Astrocyte (in vitro differentiated cells and primary cell): ENCODE measurements around the gene TM7SF2. TPM values are rescaled to one million over a fixed set of nuclear protein-coding genes. Genes with fewer than 3 reads are reported as not detected.

Experiments
- DNase-seq: peaks from one replicate; pipeline ENCODE4 v3.0.0-alpha.2; 2010; ENCODE audit warnings: low read depth
- FAIRE-seq: peaks from 2 replicates; lab custom pipeline; 2011; peaks lifted over from hg19 to GRCh38; lab: Jason Lieb, UNC
- H2AFZ ChIP-seq: 2 replicates; pipeline ENCODE4 v1.6.0; 2012; ENCODE audit warnings: low read depth, low read length, inconsistent platforms
- H3K27ac ChIP-seq: 2 replicates; pipeline ENCODE4 v1.5.1; 2011; ENCODE audit warnings: low read depth, low read length, inconsistent platforms
- H3K27me3 ChIP-seq: 2 replicates; pipeline ENCODE4 v1.6.0; 2011; ENCODE audit warnings: low read length, inconsistent platforms; ENCODE audit not compliant: insufficient read depth
- H3K36me3 ChIP-seq: 2 replicates; pipeline ENCODE4 v1.5.1; 2011; ENCODE audit warnings: low read length, inconsistent platforms; ENCODE audit not compliant: insufficient read depth
- H3K4me1 ChIP-seq: 2 replicates; pipeline ENCODE4 v1.5.1; 2011; ENCODE audit warnings: low read length, inconsistent platforms; ENCODE audit not compliant: insufficient read depth
- H3K4me2 ChIP-seq: 2 replicates; pipeline ENCODE4 v1.6.0; 2012; ENCODE audit warnings: low read length, inconsistent platforms
- H3K4me3 ChIP-seq: 2 replicates; pipeline ENCODE4 v1.5.1; 2011; ENCODE audit warnings: low read depth, mild to moderate bottlenecking, low read length, inconsistent platforms; ENCODE audit not compliant: insufficient read depth
- H3K79me2 ChIP-seq: 2 replicates; pipeline ENCODE4 v1.6.0; 2012; ENCODE audit warnings: mild to moderate bottlenecking, low read length, inconsistent platforms; ENCODE audit not compliant: insufficient read depth
- H3K9ac ChIP-seq: 2 replicates; pipeline ENCODE4 v1.6.0; 2012; ENCODE audit warnings: mild to moderate bottlenecking, low read length, inconsistent platforms
- H3K9me3 ChIP-seq: 2 replicates; pipeline ENCODE4 v1.5.1; 2012; ENCODE audit warnings: low read depth, mild to moderate bottlenecking, low read length, inconsistent platforms; ENCODE audit not compliant: insufficient read depth
- H4K20me1 ChIP-seq: 2 replicates; pipeline ENCODE4 v1.6.0; 2012; ENCODE audit warnings: low read length, inconsistent platforms; ENCODE audit not compliant: insufficient read depth
- H3K27ac Mint-ChIP-seq: one replicate; pipeline ENCODE4 v1.8.0; 2021; ENCODE audit warnings: mild to moderate bottlenecking, mixed read lengths; ENCODE audit not compliant: unreplicated experiment
- H3K27me3 Mint-ChIP-seq: one replicate; pipeline ENCODE4 v1.8.0; 2021; ENCODE audit warnings: low read depth, mixed read lengths; ENCODE audit not compliant: unreplicated experiment
- H3K36me3 Mint-ChIP-seq: one replicate; pipeline ENCODE4 v1.8.0; 2021; ENCODE audit warnings: low read depth, mixed read lengths; ENCODE audit not compliant: unreplicated experiment
- H3K4me1 Mint-ChIP-seq: one replicate; pipeline ENCODE4 v1.8.0; 2021; ENCODE audit warnings: low read depth, mixed read lengths; ENCODE audit not compliant: unreplicated experiment
- H3K4me3 Mint-ChIP-seq: one replicate; pipeline ENCODE4 v1.8.0; 2021; ENCODE audit warnings: mild to moderate bottlenecking, moderate library complexity, mixed read lengths; ENCODE audit not compliant: unreplicated experiment
- H3K9me3 Mint-ChIP-seq: one replicate; pipeline ENCODE4 v1.8.0; 2021; ENCODE audit warnings: mild to moderate bottlenecking, mixed read lengths; ENCODE audit not compliant: unreplicated experiment
- EZH2 ChIP-seq: IDR thresholded peaks from 2 replicates; pipeline ENCODE4 v1.6.1; 2012; ENCODE audit warnings: mild to moderate bottlenecking, low read length, inconsistent platforms; ENCODE audit not compliant: insufficient read depth
- total RNA-seq: library from RNA; stranded (reverse); gene quantifications from 2 replicates; pipeline ENCODE4 v1.2.1, GENCODE V29; 2021
- TF ChIP-seq, protein P1 (sequence below): IDR thresholded peaks from 2 replicates; pipeline ENCODE4 v1.5.1; 2011; ENCODE audit warnings: low read depth, mild to moderate bottlenecking, inconsistent platforms, low read length, moderate library complexity; ENCODE audit not compliant: insufficient read depth

The TM7SF2 gene
- total RNA-seq, 1 donor from 2014 or later, result 23.9 TPM

DNA sequence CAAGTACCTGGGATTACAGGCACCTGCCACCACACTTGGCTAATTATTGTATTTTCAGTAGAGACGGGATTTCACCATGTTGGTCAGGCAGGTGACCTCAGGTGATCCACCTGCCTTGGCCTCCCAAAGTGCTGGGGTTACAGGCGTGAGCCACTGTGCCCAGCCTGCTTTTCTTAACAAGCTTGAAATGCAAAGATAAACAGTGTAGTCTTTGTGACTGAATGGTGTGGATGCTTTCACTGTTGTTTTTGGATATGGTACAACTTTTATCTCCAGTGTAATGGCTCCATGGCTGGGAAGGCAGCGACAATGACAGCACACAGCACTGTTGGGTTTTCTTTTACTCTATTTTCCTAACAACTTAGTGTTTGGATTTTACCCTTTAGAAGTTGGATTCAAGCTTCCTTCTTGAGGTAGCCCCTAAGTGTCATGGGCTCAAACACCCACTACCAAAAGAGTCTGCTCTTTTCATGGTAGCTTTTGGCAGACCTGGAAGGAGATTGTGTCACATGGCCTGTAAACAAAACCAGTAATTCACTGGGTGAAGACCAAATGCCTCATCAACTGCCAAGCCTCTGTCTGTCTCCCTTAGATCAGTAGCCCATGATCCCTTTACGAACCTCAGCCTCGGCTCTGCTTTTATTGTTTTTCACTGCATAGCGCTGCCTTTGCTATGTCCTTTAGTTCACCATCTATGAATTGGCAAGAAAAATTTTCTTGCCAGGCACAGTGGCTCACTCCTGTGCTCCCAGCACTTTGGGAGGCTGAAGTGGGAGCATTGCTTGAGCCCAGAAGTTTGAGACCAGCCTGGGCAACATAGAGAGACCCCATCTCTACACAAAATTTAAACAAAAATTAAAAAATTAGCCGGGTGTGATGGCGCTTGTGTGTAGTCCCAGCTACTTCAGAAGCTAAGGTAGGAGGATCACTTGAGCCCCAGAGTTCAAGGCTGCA lies 9.3 kb upstream of the TM7SF2 start:
- peak overlapping the region; percentile 42 for H3K4me2 ChIP-seq
- FAIRE-seq, result no peak
- H3K4me3 ChIP-seq, result no peak overlapping the region
- no peak for DNase-seq
- no peaks in the 10 kb centered on the region for H3K9me3 Mint-ChIP-seq
- peaks cover 15% of the 10 kb centered on the region for H3K4me1 ChIP-seq
- TF ChIP-seq EZH2, result no peak
- TF ChIP-seq, protein P1, sequence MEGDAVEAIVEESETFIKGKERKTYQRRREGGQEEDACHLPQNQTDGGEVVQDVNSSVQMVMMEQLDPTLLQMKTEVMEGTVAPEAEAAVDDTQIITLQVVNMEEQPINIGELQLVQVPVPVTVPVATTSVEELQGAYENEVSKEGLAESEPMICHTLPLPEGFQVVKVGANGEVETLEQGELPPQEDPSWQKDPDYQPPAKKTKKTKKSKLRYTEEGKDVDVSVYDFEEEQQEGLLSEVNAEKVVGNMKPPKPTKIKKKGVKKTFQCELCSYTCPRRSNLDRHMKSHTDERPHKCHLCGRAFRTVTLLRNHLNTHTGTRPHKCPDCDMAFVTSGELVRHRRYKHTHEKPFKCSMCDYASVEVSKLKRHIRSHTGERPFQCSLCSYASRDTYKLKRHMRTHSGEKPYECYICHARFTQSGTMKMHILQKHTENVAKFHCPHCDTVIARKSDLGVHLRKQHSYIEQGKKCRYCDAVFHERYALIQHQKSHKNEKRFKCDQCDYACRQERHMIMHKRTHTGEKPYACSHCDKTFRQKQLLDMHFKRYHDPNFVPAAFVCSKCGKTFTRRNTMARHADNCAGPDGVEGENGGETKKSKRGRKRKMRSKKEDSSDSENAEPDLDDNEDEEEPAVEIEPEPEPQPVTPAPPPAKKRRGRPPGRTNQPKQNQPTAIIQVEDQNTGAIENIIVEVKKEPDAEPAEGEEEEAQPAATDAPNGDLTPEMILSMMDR, result no peak
- H3K36me3 ChIP-seq, result no peaks in the 10 kb centered on the region
- H3K79me2 ChIP-seq, result peaks cover 47% of the 10 kb centered on the region
- no peak overlapping the region for H3K9ac ChIP-seq
- H4K20me1 ChIP-seq, result peaks cover 61% of the 10 kb centered on the region
- H3K4me1 Mint-ChIP-seq, result peaks cover 13% of the 10 kb centered on the region
- H3K4me3 Mint-ChIP-seq, result no peak overlapping the region
- H3K27ac Mint-ChIP-seq, result no peak overlapping the region
- no peaks in the 10 kb centered on the region for H3K27me3 Mint-ChIP-seq
- peaks cover 4% of the 10 kb centered on the region for H3K36me3 Mint-ChIP-seq
- H3K27ac ChIP-seq, result no peak overlapping the region
- no peak overlapping the region for H2AFZ ChIP-seq
- no peaks in the 10 kb centered on the region for H3K9me3 ChIP-seq
- no peaks in the 10 kb centered on the region for H3K27me3 ChIP-seq

DNA sequence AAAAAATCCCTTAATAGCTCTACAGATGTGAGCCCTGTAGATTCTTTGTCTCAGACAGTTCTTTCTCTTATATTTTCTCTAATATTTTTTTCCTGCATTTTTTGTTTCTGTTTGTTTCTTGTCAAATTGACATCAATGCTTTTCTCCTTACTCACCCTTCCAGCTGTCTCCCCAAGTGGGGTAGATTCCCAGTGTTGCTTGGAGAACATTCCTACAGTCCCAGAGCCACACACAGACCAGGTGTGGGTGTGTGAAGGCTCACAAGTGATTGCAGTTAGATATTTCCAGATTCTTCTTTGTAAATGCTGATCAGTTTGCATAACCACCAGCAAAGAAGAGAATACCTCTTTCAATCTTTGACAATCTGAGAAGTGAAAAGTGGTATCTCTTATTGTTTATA lies 8.2 kb upstream of the TM7SF2 start:
- peaks cover 38% of the 10 kb centered on the region for H3K79me2 ChIP-seq
- Mint-ChIP-seq H3K27ac (peak overlapping the region; percentile 18), H3K36me3 (peaks cover 4% of the 10 kb centered on the region), H3K4me3 (peak overlapping the region; percentile 21), H3K4me1 (peaks cover 13% of the 10 kb centered on the region), H3K9me3 (no peaks in the 10 kb centered on the region), H3K27me3 (no peaks in the 10 kb centered on the region)
- no peak for TF ChIP-seq EZH2
- TF ChIP-seq, protein P1, result no peak
- no peak overlapping the region for H3K4me2 ChIP-seq
- no peak overlapping the region for H2AFZ ChIP-seq
- peaks cover 15% of the 10 kb centered on the region for H3K4me1 ChIP-seq
- no peak for FAIRE-seq
- H3K4me3 ChIP-seq, result no peak overlapping the region
- no peak overlapping the region for H3K27ac ChIP-seq
- no peak for DNase-seq
- H3K9me3 ChIP-seq, result no peaks in the 10 kb centered on the region
- no peak overlapping the region for H3K9ac ChIP-seq
- peaks cover 56% of the 10 kb centered on the region for H4K20me1 ChIP-seq
- H3K27me3 ChIP-seq, result no peaks in the 10 kb centered on the region
- H3K36me3 ChIP-seq, result no peaks in the 10 kb centered on the region

DNA sequence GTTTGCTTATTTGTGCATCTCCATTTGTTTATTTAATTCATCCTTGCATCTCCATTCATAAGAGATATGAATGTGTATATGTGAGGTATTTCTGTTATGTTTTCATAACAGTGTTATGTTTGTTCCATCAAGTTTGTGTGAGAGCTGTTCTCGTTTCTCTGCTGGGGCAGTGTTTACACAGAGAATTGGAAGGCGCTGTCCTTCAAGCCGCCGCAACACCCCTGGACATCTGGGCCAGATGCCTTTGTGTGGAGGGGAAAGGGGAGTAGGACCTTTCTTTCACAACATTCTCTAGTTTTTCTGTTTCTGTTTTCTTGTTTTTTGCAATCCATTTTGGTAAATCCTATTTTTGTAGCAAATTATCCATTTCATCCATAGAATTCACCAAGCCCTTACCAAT lies 7.0 kb upstream of the TM7SF2 start:
- peaks cover 13% of the 10 kb centered on the region for H3K4me1 Mint-ChIP-seq
- Histone ChIP-seq H3K4me2 (no peak overlapping the region), H2AFZ (no peak overlapping the region), H3K79me2 (peaks cover 27% of the 10 kb centered on the region), H3K4me1 (peaks cover 15% of the 10 kb centered on the region), H4K20me1 (peaks cover 48% of the 10 kb centered on the region), H3K9ac (no peak overlapping the region), H3K27me3 (no peaks in the 10 kb centered on the region), H3K36me3 (no peaks in the 10 kb centered on the region), H3K9me3 (no peaks in the 10 kb centered on the region), H3K27ac (no peak overlapping the region), H3K4me3 (no peak overlapping the region)
- peaks cover 5% of the 10 kb centered on the region for H3K36me3 Mint-ChIP-seq
- no peak overlapping the region for H3K27ac Mint-ChIP-seq
- DNase-seq (no peak), FAIRE-seq (no peak)
- no peak for TF ChIP-seq EZH2
- TF ChIP-seq, protein P1, result no peak
- no peaks in the 10 kb centered on the region for H3K9me3 Mint-ChIP-seq
- peak overlapping the region; percentile 2 for H3K4me3 Mint-ChIP-seq
- H3K27me3 Mint-ChIP-seq, result no peaks in the 10 kb centered on the region
